GM19438 (cell line): Measurements from ENCODE around the gene ZMIZ1.

ENCODE experiments used
- ATAC-seq: cut with Tn5 transposase; IDR thresholded peaks from one replicate; pipeline ENCODE4 v1.9.1; 2021; ENCODE audit warnings: low read depth; ENCODE audit not compliant: unreplicated experiment

ZMIZ1 gene

DNA sequence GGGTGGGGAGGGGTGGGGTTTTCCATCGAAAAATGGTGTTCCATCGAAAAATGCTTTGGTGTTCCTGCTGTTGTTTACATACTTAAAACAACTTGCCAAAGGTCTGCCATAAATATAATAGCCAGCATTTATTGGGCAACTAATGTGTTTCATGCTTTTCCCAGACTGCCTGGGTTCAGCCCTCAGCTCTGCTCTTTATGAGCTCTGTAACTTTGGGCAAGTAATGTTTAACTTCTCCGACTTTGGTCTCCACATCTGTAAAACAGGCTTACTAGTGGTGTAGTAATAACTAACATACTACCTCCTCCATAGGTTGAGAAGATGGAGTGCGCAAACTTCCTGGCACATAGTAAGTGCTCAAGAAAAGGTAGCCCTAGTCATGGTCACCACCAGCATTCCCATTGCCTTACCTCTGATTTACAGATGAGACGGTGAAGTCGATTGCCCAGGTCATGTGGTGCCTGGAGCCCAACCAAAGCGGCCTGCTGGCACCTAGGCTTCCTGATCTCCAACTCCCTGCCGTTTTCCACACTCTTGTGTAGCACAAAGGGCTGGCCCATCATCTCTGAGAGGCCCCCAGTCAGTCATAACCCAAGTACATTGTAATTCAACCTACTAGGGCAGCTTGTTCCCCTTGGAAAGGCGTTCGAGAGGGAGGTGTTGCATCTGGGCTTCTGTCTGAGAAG is 8.9 kb downstream of the ZMIZ1 start:
- ATAC-seq, result no peak

DNA sequence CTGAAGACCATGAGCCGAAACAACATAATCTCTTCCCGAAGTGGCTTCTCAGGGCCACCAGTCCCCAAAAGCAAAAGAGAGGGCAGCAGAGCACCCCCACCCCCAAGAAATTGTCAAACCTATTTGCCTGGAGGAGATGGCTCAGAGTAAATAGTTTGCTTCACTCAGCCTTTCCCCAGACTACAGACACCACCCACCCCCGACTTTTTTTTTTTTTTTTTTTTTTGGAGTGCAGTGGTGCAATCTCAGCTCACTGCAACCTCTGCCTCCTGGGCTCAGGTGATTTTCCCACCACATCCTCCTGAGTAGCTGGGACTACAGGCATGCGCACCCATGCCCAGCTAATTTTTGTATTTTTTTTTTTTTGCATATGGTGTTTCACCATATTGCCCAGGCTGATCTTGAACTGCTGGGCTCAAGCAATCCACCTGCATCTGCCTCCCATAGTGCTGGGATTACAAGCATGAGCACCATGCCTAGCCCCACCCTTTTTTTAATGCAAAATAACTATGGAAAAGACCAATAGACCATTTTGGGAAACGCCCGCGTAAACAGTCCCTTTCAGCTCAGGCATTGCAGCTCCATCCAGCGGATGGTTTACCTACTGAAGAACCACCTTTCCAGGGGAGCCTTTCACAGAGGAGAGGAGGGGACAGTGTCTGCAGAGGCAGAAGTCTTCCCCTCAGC is 9.7 kb downstream of the ZMIZ1 start:
- ATAC-seq, result no peak

DNA sequence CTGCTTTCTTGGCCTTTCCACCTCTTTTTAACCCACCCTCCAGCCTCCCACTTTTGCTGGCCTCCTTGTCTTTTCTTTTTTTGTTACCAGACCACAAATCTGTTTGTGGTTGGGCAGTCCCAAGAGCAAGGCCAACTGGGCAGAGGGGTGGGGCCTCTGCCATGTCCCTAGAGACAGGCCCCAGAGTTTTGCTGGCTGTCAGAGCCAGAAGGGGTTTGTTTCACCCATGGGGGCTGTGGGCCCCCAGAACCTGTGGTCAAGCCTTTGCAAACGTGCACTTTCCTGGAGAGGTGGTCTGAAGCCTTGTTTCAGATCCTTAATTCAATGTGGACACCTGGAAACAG is 10.3 kb downstream of the ZMIZ1 start:
- no peak for ATAC-seq

DNA sequence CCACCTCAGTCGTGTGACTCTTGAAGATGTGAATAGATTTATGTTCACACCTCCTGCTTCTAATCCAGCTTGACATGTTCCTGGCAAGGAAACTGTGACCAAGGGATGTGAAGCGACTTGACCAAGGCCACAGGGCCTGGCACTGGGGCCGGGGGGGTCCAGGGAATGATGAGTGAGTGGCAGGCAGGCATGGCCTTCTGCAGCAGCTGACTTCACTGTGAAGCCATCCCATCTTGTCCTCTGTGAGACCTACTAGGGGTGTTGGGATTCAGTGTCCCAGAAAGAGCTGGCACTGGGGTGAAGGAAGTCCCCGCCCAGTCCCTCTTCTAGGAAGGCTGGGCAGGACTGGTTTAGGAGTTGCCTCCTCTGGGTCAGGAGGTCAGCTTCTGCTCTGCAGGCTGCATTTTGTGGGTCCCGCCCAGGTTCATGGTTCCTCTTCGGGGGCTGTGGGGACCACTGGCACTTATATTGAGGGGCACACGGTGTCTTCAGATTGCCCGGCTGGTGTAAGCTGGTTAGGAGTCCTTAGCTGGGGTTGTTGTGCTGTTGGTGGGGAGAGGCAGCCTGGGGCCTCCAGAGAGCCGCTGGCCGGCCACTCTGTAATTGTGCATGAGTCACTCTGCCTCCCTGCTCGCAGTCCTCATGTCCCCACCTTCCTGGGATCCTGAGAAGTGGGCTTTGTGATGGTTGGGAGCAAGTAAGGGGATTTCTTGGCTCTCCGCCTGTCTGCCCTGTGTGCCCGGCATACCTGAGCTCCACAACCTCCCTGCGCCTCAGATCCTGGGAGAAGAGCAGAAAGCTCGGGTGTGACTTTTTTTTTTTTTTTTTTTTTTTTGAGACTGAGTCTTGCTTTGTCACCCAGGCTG is 11.0 kb downstream of the ZMIZ1 start:
- no peak for ATAC-seq

DNA sequence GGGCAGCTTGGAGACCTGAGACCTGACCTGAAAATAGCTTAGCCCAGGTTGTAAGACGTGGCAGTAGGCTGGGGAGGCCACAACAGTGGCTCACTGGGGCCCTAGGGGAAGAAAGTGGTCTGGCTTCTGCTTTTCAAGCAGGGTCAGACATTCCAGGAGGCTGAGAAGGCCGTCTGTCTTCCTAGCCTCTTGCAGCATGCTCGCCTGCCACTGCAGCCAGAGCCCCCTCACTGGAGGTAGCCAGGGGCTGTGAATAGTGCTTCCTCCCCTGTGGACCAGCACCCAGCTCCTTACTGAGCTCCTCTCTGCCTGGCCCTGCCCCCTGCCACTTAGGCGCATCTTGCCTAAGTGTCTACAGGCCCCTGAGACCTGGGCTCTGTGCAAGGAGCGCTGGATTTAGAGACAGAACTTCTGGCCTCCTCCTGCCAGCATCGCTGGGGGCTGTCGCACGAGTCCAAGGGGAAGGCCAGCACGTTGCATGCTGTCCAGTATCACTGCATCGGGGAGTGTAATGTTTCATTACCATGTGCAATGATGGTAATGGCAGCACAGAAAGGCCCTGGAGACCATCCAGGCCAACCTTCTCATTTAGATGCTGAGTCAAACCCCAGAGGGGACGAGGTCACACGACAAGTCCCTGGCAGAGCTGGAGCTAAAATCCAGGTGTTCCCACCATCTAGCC is 12.7 kb downstream of the ZMIZ1 start:
- ATAC-seq, result no peak

DNA sequence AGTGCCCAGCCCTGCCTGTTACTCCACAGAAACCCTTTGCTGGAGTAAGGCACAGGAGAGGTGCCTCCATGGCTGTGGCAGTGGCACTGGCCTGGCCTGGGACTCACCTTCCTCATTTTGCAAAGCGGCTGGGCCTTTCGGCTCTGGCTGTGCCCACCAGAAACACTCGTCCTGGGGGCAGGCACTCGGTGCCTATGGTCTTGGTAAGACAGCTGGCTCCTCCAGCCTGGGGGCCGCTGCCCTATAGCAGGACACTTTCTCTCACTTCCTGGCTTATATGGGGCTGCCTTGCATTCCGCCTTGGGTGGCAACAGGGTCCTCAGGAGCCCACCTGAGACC is 13.2 kb downstream of the ZMIZ1 start:
- no peak for ATAC-seq

DNA sequence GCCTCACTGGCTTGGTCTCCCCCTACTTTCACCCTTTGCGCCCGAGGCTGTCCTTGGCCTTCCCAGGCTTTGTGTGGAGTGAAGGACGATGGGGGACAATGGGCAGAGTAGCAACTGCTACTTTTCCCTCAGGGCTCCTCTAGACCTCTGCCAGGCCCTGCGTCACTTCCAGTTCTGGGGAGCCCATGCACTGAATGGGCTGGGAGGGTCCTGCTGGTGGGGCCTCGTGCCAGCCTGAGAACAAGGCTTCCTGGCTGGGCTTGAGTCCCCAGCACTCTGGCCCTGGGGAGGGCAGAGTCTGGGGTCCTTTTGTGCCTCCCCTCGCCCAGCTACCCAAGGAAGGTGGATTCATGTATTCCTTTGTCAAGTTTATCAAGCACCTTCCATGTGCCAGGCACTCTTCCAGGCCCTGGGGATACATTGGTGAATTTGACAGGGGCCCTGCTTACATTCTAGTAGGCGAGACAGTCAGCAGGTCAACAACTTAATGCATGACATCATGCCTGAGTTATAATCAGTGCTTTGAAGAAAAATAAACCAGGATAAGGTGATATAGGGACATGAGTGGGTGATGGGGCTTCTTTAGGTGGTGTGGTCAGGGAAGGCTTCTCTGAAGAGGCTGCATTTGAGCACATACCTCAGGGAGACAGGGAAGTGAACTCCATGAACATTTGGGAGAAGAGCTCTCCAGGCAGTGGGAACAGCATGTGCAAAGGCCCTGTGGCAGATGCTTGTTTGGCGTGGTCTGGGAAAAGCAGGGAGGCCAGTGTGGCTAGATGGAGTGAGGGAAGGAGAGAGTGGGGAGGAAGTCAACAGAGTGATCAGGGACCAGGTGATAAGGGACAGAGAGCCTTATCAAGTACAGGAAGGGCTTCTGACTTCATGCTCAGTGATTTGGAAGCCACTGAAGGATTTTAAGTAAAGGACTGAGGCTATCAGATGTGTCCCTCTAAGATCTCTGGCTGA is 14.1 kb downstream of the ZMIZ1 start:
- no peak for ATAC-seq

DNA sequence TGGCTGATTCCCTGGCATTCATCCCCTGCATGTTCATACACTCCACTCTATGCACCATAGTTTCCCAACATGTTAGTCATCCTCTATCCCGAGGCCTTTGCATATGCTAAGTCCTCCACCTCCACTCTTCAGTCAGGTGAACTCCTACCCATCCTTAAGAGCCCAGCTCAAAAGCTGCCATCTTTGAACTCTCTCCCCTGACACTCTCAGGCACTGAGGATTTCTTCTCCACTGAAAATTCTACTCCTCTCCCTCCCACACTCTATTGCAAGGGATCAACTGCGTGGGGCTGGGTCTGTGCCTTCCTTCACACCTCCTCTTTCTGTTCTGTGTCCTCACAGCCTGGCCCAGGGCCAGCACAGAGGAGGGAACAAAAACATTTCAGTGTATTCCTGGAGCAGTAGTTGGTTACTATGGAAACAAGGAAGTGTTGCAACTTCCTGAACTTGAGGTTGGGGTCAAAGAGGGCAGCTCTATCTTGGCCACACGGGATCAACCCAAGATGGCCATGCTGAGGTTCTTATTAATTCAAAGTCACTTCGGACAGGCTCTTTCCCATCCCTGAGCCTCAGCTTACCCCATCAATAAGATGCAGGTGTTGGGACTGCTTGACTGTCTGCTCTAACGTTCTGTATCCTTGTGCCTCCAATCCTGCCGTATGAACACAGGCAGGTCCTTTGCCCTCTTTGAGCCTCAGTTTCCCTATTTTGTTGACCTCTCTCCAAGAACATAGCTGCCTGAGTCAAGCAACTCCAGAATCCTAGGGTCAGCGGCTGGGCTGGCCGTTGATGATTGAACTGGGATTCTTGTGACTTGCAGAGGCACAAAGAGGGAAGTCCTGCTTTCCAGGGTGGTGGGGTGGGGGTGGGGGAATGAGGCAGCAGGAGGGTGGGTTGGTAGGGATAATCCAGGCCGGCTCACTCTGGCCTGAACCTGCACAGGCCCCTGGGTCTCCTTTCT is 15.5 kb downstream of the ZMIZ1 start:
- no peak for ATAC-seq

DNA sequence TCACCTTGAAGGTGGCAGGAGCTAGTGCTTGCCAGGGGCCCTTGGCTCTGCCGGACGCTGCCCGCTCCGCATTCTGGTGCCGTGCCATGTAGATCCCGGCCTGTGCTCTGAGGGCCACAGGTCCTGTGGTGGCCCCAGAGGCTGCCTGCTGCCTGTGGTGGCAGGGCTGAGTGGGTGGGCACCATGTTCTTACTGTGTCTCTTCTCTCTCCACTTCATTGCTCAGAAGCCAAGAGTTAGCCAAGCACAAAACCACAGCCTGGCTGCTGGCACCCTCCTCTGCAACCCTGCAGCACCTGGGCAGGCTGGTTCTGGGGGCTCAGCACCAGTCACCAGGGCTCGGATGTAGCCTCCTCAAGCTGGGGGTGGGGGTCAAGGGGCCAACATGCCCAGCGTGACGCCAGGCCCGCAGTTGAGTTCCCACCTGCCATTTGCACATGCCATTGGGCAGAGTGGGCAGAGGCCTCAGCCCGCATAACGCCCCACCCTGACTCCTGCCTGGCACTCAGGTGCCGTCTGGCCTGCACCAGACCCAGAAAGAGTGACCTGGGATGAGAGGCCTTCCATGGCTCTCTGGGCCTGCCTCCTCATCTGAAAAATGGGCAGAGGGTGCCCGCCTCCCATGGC is 16.3 kb downstream of the ZMIZ1 start:
- no peak for ATAC-seq

DNA sequence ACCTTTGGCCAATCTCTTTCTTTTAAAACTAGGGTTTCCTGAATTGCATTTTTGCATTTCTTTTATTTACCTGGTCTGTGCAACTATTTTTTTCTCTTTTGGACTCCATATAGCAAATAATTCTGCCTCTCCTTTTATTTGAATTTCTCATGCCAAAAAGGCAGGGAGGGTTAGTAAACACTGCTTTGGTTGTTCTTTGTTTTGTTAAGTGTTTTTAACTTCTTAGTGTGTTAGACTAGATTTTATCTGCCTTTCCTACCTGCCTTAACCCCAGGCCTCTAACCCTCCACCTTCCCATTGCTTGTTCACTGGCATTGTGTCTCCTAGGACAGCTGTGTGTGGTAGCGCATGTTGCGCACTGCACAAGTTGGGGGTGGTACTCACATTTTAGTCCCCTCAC is 18.1 kb downstream of the ZMIZ1 start:
- ATAC-seq, result no peak

DNA sequence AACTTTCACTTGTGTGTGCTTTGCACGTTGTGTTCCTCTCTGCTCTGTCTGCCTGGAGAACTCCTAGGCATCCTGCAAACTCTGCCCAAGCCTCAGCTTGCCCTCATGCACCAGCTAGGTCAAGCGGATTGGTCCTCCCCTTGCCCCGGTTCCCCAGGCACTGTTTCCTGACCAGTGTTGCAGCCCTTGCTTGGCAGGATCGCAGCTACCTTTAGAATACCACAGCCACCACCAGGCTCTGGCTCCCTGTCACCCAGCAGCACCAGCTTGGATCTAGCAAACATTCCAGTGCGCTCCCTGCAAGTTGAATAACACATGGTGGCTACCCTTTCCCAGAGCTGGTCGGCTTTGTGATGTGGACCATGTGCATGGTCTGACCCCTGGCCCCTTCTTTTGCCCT is 19.0 kb downstream of the ZMIZ1 start:
- no peak for ATAC-seq

DNA sequence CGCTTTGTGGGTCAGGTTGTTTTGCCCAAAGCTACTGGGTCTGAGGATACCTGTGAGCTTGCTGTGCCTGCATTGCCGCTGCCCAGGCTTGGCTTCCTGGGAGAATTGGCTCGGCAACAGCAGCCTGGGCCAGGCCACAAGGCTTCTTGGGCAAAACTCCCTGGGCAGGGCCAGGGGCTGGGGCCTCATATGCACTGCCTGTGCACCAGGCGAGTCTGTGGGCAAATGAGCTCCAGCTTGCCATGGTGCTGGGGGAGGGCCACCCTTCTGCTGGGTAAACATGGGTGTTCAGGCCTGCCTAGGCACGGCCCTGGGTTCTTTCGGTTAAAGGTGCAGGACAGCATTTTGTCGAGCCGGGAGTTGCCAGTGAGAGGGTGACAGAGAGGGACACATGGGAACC is 19.4 kb downstream of the ZMIZ1 start:
- ATAC-seq, result no peak

DNA sequence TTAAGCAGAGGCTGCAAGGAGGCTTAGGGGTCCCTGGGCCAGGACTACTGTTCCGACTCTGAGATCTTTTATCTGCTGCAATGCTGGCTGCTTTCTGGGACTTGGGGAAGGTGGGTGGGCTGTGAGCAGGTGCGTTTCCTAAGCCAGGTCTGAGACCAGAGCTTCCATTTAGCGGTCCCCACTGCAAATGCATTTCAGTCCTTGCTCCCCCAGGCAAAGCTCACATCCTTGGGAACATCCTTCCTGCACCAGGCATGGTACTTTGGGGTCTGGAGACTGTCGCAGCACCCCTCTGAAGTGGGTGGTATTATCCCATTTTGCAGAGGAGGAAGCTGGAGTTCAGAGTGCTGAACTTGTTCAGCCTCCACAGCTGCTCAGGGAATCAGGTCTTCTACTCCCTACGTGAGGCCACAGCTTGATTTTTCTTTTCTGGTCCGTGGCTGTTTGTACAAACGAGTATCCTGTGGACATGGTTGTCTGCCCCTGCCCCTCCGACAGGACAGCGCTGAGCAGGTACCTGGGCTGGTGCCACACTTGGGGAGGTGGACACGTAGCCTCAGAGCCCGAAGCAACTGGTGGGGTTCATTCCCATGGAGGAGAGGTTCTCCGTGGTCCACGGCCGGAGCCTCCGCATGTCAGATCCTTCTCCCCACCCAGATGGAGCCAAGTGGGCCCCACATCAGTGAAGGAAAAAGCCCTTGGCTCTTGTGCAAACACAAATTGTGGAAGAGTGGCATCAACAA is 20.0 kb downstream of the ZMIZ1 start:
- ATAC-seq, result no peak

DNA sequence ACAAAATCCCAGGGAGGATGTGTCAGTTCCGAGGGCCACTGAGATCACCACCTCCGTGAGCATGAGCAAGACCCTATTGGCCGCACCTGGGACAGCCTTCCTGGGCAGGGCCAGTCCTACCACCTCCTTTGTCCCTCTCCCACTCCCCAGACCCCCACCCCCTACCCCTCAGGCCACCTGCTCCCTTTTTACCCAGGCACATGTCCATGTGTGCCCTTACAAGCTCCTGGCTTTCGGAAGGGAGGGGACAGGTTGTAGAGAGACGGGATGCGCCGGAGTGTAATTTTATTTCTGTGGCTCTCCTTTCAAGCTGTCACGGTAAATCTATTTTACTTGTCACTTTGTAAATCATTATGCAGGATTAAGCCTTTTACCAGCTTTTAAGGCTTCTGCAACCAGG is 20.9 kb downstream of the ZMIZ1 start:
- no peak for ATAC-seq

DNA sequence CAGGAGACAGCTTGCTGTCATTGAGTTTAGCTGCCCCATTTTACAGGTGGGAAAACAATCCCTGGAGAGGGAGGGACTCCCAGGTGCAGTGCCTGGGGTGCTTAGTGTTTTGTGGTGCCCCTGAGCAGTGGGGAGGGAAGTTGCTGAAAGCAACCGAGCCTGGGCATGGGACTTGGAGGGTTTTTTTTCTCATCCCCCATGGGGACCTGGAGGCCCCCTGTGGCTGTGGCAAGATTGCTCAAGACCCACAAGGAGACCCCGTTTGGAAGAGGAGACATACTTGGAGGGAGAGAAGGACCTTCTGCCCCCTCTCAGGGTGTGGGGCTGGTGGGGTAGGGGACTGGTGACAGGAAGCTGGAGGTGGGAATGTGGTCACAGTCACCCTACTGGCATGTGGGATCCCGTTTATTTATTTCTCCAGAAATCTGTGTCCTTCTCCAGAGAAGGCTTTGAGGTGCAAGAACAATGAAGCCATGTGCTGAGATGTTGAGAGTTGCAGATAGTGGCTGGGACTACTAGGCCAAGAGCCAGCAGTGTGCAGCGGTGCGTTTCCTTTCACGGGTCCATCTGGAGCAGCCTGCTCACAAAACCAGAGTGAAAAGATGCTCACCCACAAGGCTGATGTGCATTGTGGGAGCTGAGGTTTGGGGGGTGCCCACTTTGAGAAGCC is 21.5 kb downstream of the ZMIZ1 start:
- peak; percentile 50 for ATAC-seq

DNA sequence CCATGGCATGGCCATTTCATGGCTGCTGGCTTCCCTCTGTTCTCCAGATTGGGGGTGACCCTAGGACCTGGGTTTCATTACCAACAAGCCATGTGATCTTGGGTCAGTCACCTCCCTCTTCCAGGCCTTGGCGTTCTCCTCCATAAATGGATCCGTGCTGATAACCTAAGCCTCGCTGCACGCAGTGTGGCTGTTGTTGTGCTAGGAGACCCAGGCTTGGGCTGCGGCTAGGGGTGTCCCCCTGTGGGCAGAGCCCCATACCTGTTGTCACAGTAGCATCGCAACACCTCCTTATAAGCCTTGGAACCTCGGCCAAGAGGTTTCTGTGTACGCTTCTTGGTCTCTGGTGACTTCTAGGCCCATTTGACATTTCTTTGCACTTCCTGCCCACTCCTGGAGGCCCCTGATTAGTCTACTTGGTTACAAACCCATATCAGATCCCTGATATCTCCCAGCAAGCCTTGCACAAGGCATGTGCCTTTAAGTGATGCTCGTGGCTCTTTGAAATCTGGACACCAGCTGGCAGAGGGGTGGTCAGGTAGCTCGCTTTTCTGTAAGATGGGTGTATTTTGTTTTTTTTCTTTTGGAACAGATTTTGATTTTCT is 23.6 kb downstream of the ZMIZ1 start:
- ATAC-seq, result no peak
